Gastrocnemius medialis (tissue), 4 donors: ENCODE measurements around the gene ACBD6.

Experiments used
- CTCF ChIP-seq, 5 experiments: fragments of 450-650 bp in 3 of 5; fragments of 200-600 bp in 2 of 5; sonication (generic) in 2 of 5; IDR thresholded peaks in 4 of 5; conservative IDR thresholded peaks in 1 of 5; 1 replicate in 4 of 5; 2 replicates in 1 of 5; pipeline ENCODE4 v1.5.1; 2016 to 2019; ENCODE audit warnings: antibody characterized with exemption in 5 of 5, mild to moderate bottlenecking in 3 of 5, moderate library complexity in 3 of 5
- POLR2A ChIP-seq, 2 donors: fragments of 450-650 bp; IDR thresholded peaks; one replicate each; pipeline ENCODE4 v1.6.1; 2017; ENCODE audit warnings: antibody characterized with exemption in 2 of 2, mild to moderate bottlenecking in 2 of 2, moderate library complexity in 2 of 2

- no peak for TF ChIP-seq CTCF (IDR thresholded peaks at IDR 0.05 in 4 of 5, conservative IDR thresholded peaks at IDR 0.05 in 1 of 5)
- no peak for TF ChIP-seq POLR2A (IDR thresholded peaks at IDR 0.05)
Observed at GRCh38 chr1:180380259-180381183, 121.9 kb downstream of the ACBD6 start.
